HepG2 (cell line): ENCODE data around the gene NPW. TPM values are rescaled to one million over a fixed set of nuclear protein-coding genes. Genes with fewer than 3 reads are reported as not detected.

Experiments
- HOXA3 ChIP-seq: sonication (generic); formaldehyde crosslinking; IDR thresholded peaks from 2 replicates; pipeline ENCODE4 v1.5.0; 2020; ENCODE audit warnings: missing genetic modification reagents
- KAT8 ChIP-seq: IDR thresholded peaks from 2 replicates; pipeline ENCODE4 v1.6.1; 2016; ENCODE audit warnings: missing genetic modification reagents, missing compliant biosample characterization
- NFRKB ChIP-seq: fragments of 450-650 bp; IDR thresholded peaks from 2 replicates; pipeline ENCODE4 v1.6.1; 2017
- SMAD9 ChIP-seq: sonication (generic); formaldehyde crosslinking; IDR thresholded peaks from 2 replicates; pipeline ENCODE4 v1.5.1; 2020; ENCODE audit warnings: mild to moderate bottlenecking, missing genetic modification reagents
- ZBTB7B ChIP-seq: sonication (generic); formaldehyde crosslinking; IDR thresholded peaks from 2 replicates; pipeline ENCODE4 v1.4.0; 2020; ENCODE audit warnings: missing genetic modification reagents
- ZFYVE20 ChIP-seq: sonication (generic); formaldehyde crosslinking; IDR thresholded peaks from 2 replicates; pipeline ENCODE4 v1.8.0; 2023; ENCODE audit warnings: low read depth, mild to moderate bottlenecking, moderate library complexity, missing genetic modification reagents, borderline replicate concordance
- ZNF160 ChIP-seq: sonication (generic); formaldehyde crosslinking; IDR thresholded peaks from 2 replicates; pipeline ENCODE4 v1.8.0; 2022; ENCODE audit warnings: mild to moderate bottlenecking, inconsistent platforms, missing genetic modification reagents
- ZNF512B ChIP-seq: sonication (generic); formaldehyde crosslinking; IDR thresholded peaks from 2 replicates; pipeline ENCODE4 v1.5.1; 2020; ENCODE audit warnings: missing genetic modification reagents, mild to moderate bottlenecking, borderline replicate concordance
- ZNF639 ChIP-seq: conservative IDR thresholded peaks from 2 replicates; pipeline ENCODE4 v1.6.1; 2018; ENCODE audit warnings: missing genetic modification reagents
- ZNF646 ChIP-seq: sonication (generic); formaldehyde crosslinking; IDR thresholded peaks from 2 replicates; pipeline ENCODE4 v1.9.0; 2021; ENCODE audit warnings: mild to moderate bottlenecking, missing genetic modification reagents
- ZNF761 ChIP-seq: sonication (generic); formaldehyde crosslinking; conservative IDR thresholded peaks from 2 replicates; pipeline ENCODE4 v1.4.0; 2020; ENCODE audit warnings: mild to moderate bottlenecking, missing genetic modification reagents
- ZNF839 ChIP-seq: sonication (generic); formaldehyde crosslinking; IDR thresholded peaks from 2 replicates; pipeline ENCODE4 v1.4.0; 2020; ENCODE audit warnings: missing genetic modification reagents, mild to moderate bottlenecking, borderline replicate concordance
- ZSCAN9 ChIP-seq: IDR thresholded peaks from 2 replicates; pipeline ENCODE4 v1.6.1; 2016; ENCODE audit warnings: borderline replicate concordance
- polyA plus RNA-seq, 8 experiments: library from polyadenylated mRNA; depleted of rRNA in 3 of 8; stranded (reverse) in 7 of 8; unstranded in 1 of 8; fragments of >200 nt; fragmentation: Illumina TruSeq in 4 of 8; extraction: Trizol in 4 of 8; gene quantifications; 2 replicates each; pipeline versions ENCODE4 v1.2.1 to v1.2.3, GENCODE V29; 2011 to 2016; ENCODE audit warnings: low read depth in 4 of 8, missing spikeins in 1 of 8, mixed read lengths in 1 of 8; ENCODE audit not compliant: insufficient read depth in 1 of 8
- total RNA-seq, 5 experiments: library from RNA; depleted of rRNA; stranded (reverse); fragments of >200 nt; fragmentation: Illumina TruSeq; extraction: Trizol; gene quantifications; 2 replicates each; pipeline ENCODE4 v1.2.3, GENCODE V29; 2016; ENCODE audit warnings: low read depth in 1 of 5
- TF ChIP-seq, protein P1 (sequence below): sonication (generic); formaldehyde crosslinking; IDR thresholded peaks from 2 replicates; pipeline ENCODE4 v1.4.0; 2020; ENCODE audit warnings: missing genetic modification reagents
- TF ChIP-seq, protein P2 (sequence below): IDR thresholded peaks from 2 replicates; pipeline ENCODE4 v1.6.1; 2016; ENCODE audit warnings: missing compliant biosample characterization, missing genetic modification reagents, borderline replicate concordance

The NPW gene
- total and polyA plus RNA-seq, 2 of the 13 experiments (the other 11 are each of a cell fraction or from before 2014, with no cell fraction given): 0.24 to 0.97 TPM

- TF ChIP-seq, protein P1, sequence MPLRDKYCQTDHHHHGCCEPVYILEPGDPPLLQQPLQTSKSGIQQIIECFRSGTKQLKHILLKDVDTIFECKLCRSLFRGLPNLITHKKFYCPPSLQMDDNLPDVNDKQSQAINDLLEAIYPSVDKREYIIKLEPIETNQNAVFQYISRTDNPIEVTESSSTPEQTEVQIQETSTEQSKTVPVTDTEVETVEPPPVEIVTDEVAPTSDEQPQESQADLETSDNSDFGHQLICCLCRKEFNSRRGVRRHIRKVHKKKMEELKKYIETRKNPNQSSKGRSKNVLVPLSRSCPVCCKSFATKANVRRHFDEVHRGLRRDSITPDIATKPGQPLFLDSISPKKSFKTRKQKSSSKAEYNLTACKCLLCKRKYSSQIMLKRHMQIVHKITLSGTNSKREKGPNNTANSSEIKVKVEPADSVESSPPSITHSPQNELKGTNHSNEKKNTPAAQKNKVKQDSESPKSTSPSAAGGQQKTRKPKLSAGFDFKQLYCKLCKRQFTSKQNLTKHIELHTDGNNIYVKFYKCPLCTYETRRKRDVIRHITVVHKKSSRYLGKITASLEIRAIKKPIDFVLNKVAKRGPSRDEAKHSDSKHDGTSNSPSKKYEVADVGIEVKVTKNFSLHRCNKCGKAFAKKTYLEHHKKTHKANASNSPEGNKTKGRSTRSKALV: no peak
- TF ChIP-seq ZNF512B (CRISPR knock-in tag) (no peak), ZNF646 (CRISPR knock-in tag) (no peak), ZNF639 (CRISPR knock-in tag) (no peak), KAT8 (CRISPR knock-in tag) (no peak; the same call in 1 of the 2 replicates), HOXA3 (peak; percentile 28), NFRKB (no peak), ZNF761 (CRISPR knock-in tag) (no peak), ZSCAN9 (CRISPR knock-in tag) (no peak), ZNF839 (CRISPR knock-in tag) (0 out of 2 replicates have a peak, but pooled peaks have one; percentile 42), SMAD9 (no peak), ZNF160 (CRISPR knock-in tag) (no peak; the same call in 1 of the 2 replicates), ZFYVE20 (CRISPR knock-in tag) (no peak), ZBTB7B (CRISPR knock-in tag) (no peak)
- TF ChIP-seq, protein P2, sequence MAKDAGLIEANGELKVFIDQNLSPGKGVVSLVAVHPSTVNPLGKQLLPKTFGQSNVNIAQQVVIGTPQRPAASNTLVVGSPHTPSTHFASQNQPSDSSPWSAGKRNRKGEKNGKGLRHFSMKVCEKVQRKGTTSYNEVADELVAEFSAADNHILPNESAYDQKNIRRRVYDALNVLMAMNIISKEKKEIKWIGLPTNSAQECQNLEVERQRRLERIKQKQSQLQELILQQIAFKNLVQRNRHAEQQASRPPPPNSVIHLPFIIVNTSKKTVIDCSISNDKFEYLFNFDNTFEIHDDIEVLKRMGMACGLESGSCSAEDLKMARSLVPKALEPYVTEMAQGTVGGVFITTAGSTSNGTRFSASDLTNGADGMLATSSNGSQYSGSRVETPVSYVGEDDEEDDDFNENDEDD (CRISPR knock-in tag): no peak
These were observed 35.0 kb upstream of the NPW start (continued) for GRCh38 chr16:1984347-1985225.
